HG03108 (cell line): ENCODE measurements around the gene CAMTA1.

Experiments used
- ATAC-seq: cut with Tn5 transposase; IDR thresholded peaks from one replicate; pipeline ENCODE4 v1.9.1; 2021; ENCODE audit warnings: moderate library complexity; ENCODE audit not compliant: unreplicated experiment

CAMTA1 gene

GRCh38 chr1:6870571-6870970 lies 85.3 kb downstream of the CAMTA1 start:
- no peak for ATAC-seq

- no peak for ATAC-seq
Observed at GRCh38 chr1:6871300-6871972, 86.2 kb downstream of the CAMTA1 start.

GRCh38 chr1:6872573-6873261 lies 87.5 kb downstream of the CAMTA1 start:
- ATAC-seq, result no peak

GRCh38 chr1:6873298-6874015 lies 88.2 kb downstream of the CAMTA1 start:
- ATAC-seq, result no peak

DNA sequence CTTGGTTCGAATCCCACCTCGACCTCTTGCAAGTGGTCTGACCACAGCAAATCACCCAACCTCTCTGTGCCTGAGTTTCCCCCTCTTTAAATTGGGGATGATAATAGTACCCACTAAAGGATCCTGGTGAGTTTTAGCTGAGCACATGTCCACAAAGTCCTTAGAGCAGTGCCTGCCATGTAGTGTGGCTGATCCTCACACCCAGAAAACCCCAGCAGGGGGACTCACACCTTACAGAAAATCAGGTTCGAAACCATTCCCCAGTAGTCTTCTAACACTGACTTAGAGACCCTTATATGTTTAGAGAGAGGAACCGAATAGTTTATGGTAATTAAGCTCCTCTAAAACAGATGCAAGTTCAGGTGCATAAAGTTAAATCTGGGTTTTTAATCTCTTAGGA lies 89.0 kb downstream of the CAMTA1 start:
- no peak for ATAC-seq

DNA sequence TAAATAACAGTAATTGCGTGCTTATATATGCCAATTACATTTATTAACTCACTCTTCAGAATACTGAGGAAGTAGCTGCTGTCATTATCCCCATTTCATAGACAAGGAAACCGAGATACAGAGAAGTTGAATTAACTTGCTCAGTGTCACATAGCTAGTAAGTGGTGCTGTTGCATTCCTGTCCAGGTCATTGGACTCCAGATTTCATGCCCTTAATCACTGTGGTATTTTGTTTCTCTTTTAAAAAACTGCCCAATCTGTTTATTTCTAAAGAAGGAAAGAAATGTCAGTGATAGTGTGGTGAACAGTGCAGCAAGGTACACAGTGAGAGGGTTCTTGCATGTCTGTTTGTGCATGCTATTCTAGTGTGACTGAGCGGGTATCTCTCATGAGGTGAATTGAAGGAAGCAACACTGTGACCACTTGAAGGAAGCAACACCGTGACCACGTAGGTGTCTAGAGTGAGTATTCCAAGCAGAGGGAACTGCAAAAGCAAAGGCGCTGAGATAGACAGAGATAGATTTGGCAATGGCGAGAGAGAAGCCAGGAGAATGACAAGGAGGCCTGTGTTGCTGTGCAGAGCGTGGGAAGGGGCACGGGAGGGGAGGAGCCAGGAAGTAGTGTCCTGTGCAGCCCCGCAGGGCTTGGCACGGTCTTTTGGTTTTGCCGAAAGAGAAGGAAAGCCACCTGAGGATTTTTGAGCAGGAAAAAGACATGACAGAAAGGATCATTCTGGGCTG lies 95.9 kb downstream of the CAMTA1 start:
- ATAC-seq, result no peak

GRCh38 chr1:6882414-6882813 lies 97.2 kb downstream of the CAMTA1 start:
- ATAC-seq, result no peak

DNA sequence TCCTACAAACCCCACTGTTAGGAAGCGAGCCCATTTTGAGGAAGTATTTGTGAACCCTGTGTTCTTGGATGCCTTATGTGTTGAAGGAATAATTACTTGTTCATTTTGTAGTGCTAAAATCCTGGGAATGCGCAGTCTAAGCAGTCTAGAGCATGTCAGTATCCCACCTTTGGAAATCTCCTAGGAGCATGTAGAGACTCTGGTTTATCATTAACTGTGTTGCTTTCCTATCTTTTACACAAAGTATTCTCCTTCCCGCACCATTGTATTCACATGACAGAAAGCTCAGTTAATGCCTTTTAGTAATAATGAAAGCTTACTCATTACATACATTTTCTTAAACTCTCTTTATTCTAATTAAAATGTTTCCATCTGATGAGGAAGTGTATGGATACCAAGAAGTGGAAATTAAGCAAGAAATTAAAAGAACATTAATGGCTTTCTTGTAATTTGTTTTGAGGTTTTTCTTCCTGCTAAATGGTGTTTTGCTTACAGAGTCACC lies 99.4 kb downstream of the CAMTA1 start:
- ATAC-seq, result no peak

GRCh38 chr1:6885426-6885825 lies 100.2 kb downstream of the CAMTA1 start:
- ATAC-seq, result no peak

DNA sequence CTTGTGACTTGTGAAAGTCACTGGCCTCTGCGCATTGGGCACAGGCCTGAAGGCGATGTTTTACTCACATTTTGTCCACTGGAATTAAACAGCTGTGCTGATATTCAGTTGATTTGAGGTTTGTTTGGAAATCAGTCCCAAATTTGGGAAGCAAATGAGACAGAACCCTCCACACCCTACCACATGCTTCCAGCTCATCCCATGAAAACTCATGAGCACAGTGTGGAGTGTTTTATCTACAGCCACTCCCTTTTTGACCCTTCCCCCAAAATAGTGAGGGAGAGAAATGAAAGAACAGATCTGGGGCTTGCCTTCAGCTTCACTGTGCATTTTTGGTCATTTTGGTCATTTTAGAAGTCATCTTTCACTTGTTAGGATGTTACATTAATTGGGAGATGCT lies 101.3 kb downstream of the CAMTA1 start:
- ATAC-seq, result no peak

GRCh38 chr1:6888268-6888667 lies 103.0 kb downstream of the CAMTA1 start:
- ATAC-seq, result no peak

- no peak for ATAC-seq
Observed at GRCh38 chr1:6888870-6889269, 103.6 kb downstream of the CAMTA1 start.

- no peak for ATAC-seq
Observed at GRCh38 chr1:6889875-6890480, 104.7 kb downstream of the CAMTA1 start.

DNA sequence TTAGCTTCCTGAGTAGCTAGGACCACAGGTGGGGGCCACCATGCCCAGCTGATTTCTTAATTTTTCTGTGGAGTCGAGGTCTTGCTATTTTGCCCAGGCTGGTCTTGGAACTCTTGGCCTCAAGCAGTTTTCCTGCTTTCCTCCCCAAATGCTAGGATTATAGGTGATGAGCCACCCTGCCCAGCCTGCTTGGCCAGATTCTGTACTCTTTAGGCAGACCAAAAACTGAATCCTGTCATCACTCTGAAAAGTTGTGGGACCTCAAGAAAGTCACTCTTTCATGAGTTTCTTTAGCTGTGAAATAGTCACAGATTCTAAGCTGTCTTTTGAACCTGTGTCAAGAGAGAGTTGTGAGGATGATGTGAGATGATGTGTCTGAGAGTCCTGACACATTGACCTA lies 105.4 kb downstream of the CAMTA1 start:
- ATAC-seq, result no peak

GRCh38 chr1:6891781-6892579 lies 106.7 kb downstream of the CAMTA1 start:
- no peak for ATAC-seq

DNA sequence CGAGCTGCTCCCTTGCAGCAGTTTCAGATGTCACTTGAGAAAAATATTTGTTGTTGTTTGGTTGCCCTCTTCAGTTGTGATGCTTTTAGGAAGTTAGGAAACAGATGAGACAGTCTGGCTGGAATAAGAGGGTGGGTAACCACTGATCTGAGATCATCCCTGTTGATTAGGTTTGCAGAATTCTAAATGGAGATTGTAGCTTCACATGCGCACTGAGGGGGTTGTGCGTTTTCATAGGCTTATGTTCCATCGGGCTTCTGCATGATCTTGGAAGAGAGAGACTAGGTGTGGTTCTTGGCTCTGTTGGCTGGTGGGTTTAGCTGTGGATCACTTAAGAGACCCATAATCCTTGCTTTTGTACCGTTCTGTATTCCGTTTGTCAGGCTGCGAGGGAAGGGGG lies 108.1 kb downstream of the CAMTA1 start:
- no peak for ATAC-seq

DNA sequence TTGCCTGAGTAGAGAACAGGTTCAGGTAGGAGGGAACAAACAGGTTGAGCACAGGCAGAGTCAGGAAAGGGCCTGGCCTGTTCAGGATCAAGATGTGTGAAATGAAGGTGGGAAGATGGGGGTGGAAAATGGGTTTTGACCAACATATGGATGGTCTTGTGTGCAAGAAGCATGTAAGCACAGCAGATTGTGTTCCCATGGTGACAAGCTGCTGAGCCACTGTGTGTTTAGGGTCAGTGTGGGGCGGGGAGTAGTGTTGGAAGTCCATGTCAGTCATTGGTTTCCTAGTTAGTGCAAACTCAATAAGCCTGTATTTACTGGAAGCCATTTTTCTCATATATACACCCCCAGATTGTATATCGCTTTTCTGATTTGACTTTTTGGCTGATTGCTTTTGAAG lies 111.9 kb downstream of the CAMTA1 start:
- no peak for ATAC-seq

GRCh38 chr1:6898974-6899539 lies 113.8 kb downstream of the CAMTA1 start:
- no peak for ATAC-seq

DNA sequence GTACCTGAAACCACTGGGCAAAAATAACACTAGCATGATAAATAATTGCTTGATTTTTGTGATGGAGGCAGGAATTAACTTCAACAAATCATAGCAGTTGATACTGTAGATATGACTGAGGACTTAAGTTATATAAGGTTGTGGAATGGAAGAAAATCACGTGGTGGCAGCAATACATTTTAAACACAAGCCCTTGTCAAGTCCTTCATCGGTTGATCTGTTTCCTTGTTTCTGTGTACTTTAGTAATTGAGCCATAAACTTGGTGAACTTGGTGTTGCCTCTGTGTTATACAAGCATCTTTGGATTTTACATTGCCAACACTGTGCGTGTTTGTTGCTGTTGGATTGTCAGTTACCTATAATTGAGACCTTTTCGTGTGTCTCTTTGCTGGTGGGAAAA lies 114.4 kb downstream of the CAMTA1 start:
- ATAC-seq, result no peak

- ATAC-seq, result no peak
Observed at GRCh38 chr1:6902153-6902552, 116.9 kb downstream of the CAMTA1 start.
